Hepatic stellate cell (primary cell): Measurements from ENCODE around the gene ISG15.
"Not testable (repeated sequence)": the region's sequence is repeated elsewhere in the genome, so short reads cannot be mapped to it uniquely, and the experiment has no call there.

Experiments
- DNase-seq: peaks from one replicate; pipeline ENCODE4 v3.0.0; 2011; ENCODE audit warnings: low spot score

Gene ISG15

GRCh38 chr1:1030867-1031658 is 17.8 kb downstream of the ISG15 start:
- DNase-seq, result not testable (repeated sequence)

GRCh38 chr1:1031659-1032235 is 18.4 kb downstream of the ISG15 start:
- no peak for DNase-seq

- no peak for DNase-seq
Observed at GRCh38 chr1:1032424-1032823, 19.1 kb downstream of the ISG15 start.

DNA sequence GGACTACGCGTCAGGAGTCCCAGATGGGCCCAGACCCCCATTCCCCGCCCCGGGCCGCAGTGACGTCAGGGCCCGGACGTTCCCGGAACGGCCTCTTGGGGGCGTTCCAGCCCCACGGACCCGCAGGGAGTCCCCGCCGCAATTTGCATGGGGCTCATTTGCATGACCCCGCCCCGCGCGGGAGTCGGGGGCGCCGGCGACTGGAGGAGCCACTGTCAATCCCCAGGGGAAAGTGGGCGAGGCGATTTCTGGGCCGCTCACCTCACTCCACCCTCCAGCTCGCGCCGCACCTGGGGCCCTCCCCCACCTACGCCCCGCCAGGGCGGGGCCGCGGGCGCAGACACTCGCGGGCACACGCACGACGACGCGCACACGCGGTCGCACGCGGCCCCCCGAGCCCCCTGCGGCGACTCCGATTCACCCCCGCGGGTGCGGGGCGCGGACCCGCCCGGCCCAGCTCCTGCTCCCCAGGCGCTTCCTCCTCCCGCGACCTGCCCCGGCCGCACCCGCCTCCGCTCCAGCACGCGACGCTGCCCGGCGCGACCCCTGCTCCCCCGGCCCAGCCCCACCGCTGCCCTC is 19.8 kb downstream of the ISG15 start:
- DNase-seq, result peak; percentile 82

GRCh38 chr1:1033731-1034438 is 20.6 kb downstream of the ISG15 start:
- DNase-seq, result no peak

DNA sequence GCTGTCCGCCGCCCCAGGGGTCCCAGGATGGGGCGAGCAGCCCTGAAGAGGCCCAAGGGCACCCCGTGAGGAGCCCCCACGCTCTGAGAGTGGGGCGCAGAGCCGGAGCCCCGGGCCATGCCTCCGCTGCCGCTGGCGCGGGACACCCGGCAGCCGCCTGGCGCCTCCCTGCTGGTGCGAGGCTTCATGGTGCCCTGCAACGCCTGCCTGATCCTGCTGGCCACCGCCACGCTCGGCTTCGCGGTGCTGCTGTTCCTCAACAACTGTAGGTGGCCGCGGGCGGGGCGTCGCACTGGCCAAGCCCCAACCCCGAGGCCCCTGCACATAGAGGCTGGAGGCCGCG is 21.1 kb downstream of the ISG15 start:
- no peak for DNase-seq

DNA sequence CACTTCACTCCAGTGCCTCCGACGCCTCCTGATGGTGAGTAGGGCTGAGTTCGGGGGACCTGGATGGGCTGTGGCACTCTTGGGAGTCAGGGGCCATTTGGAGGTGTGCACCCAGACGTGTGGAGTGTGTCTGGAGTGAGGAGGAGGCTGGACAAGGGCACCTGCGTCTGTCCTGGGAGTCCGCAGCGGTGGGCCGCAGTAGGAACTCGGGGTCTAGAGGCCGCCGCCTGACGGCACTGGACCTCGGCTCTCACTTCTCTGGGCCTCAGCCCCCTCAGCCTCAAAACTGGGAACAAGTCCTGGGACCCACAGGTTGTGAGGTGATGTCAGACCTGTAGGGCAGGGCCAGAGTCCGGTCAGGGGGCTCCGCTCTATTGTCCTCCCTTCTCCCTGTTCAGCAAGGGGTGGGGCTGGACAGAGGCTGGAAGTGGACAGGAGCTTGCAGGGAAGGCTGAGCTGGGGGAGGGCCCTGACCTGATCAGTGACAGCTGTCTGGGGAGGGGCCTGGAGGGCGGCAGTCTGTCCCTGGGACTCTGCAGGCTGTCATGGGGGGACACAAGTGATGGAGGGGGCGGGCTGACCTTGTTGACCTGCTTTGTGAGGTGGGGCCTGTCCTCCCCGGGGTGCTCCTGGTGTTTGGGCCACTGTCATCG is 22.1 kb downstream of the ISG15 start:
- no peak for DNase-seq

DNA sequence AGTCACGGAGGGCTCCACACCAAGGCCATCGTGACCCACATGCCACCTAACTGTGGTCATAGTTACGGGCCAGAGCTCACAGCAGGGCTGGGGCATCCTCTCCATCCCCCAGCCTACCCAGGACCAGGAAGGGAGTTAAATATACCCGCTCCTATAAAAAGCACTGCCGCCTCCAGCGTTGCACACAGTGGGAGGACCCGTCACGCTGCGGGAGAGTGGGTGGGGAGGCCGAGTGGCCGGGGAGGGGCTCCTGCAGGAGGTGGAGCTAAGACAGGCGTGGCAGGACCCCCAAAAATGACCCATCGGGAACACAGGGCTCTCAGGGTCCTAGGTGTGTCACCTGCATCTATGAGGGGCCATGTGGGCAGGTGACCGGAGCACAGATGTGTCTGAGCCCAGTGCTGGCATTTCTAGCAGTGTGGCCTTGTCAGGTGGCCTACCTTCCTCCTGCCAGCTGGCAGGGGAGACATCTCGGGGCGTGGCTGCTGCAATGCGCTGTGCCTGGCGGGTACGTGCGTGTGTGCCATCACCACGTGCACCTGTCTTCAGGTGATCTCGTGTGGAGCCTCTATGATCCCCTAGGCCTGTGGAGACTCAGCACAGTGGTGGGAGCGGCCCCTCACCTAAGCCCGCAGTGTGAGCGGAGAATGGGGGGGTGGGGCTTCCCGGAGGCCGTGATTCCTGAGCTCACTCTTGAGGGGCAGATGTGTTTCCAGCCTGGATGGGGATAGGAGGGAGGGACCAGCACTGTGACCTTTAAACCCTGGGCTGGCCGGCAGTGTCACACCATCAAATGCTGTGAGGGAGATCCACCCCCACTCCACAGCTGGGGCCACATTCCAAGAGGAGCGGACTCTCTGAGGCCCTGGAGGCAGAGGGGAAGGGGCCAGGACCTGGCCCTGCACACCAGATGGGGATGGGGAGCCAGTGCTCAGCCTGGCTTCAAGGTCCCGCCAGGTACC is 24.4 kb downstream of the ISG15 start:
- no peak for DNase-seq

- DNase-seq, result no peak
Observed at GRCh38 chr1:1038694-1039093, 25.4 kb downstream of the ISG15 start.

GRCh38 chr1:1039145-1039910 is 26.0 kb downstream of the ISG15 start:
- DNase-seq, result no peak

DNA sequence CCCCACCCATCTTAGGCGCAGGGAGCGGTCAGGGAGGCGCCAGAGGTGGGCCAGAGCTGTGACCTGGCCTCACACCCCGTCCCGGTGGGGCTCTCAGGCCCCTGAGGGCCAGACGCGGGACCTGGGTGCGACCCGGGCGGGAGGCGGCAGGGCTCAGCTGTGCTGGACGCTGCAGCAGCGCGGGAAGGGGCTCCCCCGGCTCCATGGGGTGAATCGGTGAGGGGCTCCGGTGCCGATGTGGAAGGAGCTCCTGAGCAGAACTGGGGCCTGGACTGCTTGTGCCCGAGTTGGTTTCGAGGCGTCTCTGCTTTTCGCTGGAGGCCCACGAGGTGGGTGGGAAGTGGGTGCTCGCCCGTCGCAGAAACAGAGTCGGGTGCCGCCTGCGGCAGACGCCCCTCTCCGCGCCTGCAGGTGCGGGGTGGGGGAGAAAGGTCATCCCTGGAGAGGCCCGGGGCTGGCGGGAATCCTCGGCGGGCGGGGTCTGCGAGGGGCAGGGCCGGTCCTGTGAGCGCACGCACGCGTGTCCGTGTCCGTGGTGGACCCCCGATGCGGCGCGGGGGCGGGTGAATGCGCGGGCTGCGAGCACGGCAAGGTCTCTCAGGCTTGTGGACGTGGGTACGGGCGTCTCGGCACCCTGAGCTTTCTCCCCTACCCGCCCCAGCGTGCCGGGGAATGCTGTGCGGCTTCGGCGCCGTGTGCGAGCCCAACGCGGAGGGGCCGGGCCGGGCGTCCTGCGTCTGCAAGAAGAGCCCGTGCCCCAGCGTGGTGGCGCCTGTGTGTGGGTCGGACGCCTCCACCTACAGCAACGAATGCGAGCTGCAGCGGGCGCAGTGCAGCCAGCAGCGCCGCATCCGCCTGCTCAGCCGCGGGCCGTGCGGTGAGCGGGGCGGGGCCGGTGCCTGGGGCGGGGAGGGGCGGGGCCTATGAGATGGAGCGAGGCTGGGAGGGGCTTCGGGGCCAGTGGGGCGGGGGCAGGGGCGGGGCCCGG is 27.0 kb downstream of the ISG15 start:
- DNase-seq, result peak; percentile 87

- DNase-seq, result no peak
Observed at GRCh38 chr1:1041092-1041523, 27.8 kb downstream of the ISG15 start.

DNA sequence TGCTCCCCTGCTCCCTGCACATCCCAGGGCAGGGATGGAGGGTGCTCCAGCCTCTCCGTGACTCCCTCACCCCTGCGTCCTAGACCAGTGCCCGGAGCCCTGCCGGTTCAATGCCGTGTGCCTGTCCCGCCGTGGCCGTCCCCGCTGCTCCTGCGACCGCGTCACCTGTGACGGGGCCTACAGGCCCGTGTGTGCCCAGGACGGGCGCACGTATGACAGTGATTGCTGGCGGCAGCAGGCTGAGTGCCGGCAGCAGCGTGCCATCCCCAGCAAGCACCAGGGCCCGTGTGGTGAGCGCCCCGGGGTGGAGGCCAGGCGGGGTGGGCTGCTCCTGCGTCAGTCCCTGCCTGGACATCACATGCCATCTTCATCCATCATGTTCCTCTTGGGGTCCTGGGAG is 28.6 kb downstream of the ISG15 start:
- DNase-seq, result no peak

- DNase-seq, result no peak
Observed at GRCh38 chr1:1042835-1043234, 29.5 kb downstream of the ISG15 start.

- no peak for DNase-seq
Observed at GRCh38 chr1:1043411-1043810, 30.1 kb downstream of the ISG15 start.

DNA sequence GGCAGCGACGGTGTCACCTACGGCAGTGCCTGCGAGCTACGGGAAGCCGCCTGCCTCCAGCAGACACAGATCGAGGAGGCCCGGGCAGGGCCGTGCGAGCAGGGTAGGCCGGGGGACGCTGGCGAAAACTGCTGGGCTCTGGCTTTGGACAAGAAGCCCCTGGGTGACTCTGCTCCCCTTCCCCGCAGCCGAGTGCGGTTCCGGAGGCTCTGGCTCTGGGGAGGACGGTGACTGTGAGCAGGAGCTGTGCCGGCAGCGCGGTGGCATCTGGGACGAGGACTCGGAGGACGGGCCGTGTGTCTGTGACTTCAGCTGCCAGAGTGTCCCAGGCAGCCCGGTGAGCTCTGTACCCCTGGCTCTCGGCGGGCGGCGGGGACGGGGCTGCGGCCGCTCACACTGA is 30.6 kb downstream of the ISG15 start:
- no peak for DNase-seq

DNA sequence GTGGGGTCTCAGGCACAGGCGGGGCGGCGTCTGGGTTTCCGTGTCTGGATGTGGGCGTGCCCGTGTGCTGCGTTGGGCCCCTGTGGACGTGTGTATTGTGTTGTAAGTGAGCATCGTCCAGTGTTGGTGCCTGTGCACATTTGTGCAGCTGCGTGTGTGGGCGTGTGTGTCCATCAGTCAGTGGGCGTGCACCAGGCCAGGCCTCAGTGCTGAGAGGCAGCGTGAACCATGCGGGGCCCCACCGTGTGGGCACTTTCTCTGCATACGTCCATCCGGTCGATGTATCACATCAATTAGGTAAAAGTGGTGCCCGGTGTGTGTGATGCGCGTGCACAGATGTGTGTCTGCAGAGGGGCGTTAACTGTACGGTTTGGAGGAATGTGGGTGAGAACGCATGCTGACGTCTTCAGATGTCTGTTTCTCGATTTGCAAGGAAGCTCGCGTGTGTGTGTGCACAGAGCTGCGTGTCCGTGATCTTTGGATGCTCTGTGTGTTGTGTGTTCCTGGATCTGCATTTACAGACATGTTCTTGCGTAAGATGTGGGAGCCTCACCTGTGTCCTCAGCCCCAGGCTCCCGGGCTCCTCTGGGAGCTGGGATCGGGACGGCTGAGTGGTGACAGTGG is 31.3 kb downstream of the ISG15 start:
- DNase-seq, result no peak

- no peak for DNase-seq
Observed at GRCh38 chr1:1045129-1045528, 31.8 kb downstream of the ISG15 start.

GRCh38 chr1:1046243-1046642 is 32.9 kb downstream of the ISG15 start:
- no peak for DNase-seq
